PC-3 (cell line): ENCODE measurements around the gene NBAS. TPM values are rescaled to one million over a fixed set of nuclear protein-coding genes. Genes with fewer than 3 reads are reported as not detected.

ENCODE experiments used
- ATAC-seq: fragments of 200-7000 bp; cut with Tn5 transposase; 2 replicates; pipeline ENCODE4 v1.9.1; 2020; ENCODE audit warnings: mild to moderate bottlenecking, moderate library complexity
- BruUV-seq: library from RNA; stranded (reverse); fragments of 400-500 nt; replicated peaks from 2 replicates; lab custom pipeline; 2021; lab: Mats Ljungman, UMichigan
- CTCF ChIA-PET: fragments of 300-600 bp; sonication (Branson Sonifier 250); formaldehyde crosslinking; loops from one replicate; lab custom pipeline; 2022; ENCODE audit warnings: antibody characterized with exemption; lab: Charles Lee
- POLR2A ChIA-PET: fragments of 300-600 bp; sonication (Branson Sonifier 250); formaldehyde crosslinking; loops from one replicate; lab custom pipeline; 2022; ENCODE audit warnings: antibody characterized with exemption; ENCODE audit not compliant: unreplicated experiment; lab: Charles Lee
- DNase-seq: peaks from one replicate; pipeline ENCODE4 v3.0.0-alpha.2; 2015
- H2AFZ ChIP-seq: fragments of 300-600 bp; sonication (generic); 2 replicates; pipeline ENCODE4 v1.6.0; 2016; ENCODE audit warnings: antibody characterized with exemption, low read length
- H3F3A ChIP-seq: fragments of 300-600 bp; sonication (generic); one replicate; pipeline ENCODE4 v1.6.0; 2017; ENCODE audit warnings: antibody characterized with exemption, low read length, control low read depth, mild to moderate bottlenecking; ENCODE audit not compliant: unreplicated experiment
- H3K27ac ChIP-seq: fragments of 300-600 bp; sonication (generic); 2 replicates; pipeline ENCODE4 v1.5.1; 2016; ENCODE audit warnings: mild to moderate bottlenecking, low read length
- H3K27me3 ChIP-seq: fragments of 300-600 bp; sonication (generic); 2 replicates; pipeline ENCODE4 v1.6.1; 2016; ENCODE audit warnings: low read length, mixed read lengths
- H3K36me3 ChIP-seq: fragments of 300-600 bp; sonication (generic); 2 replicates; pipeline ENCODE4 v1.6.1; 2016; ENCODE audit warnings: low read depth, mixed run types, low read length, mixed read lengths
- H3K4me1 ChIP-seq: fragments of 300-600 bp; sonication (generic); 2 replicates; pipeline ENCODE4 v1.5.1; 2016; ENCODE audit warnings: low read length; ENCODE audit not compliant: insufficient read depth
- H3K4me2 ChIP-seq: fragments of 300-600 bp; sonication (generic); 2 replicates; pipeline ENCODE4 v1.6.0; 2016; ENCODE audit warnings: low read length
- H3K4me3 ChIP-seq: fragments of 300-600 bp; sonication (generic); 2 replicates; pipeline ENCODE4 v1.5.1; 2016; ENCODE audit warnings: mild to moderate bottlenecking, low read length, mixed read lengths
- H3K79me2 ChIP-seq: fragments of 300-600 bp; sonication (generic); 2 replicates; pipeline ENCODE4 v1.6.1; 2017; ENCODE audit warnings: low read length, mixed read lengths
- H3K9ac ChIP-seq: fragments of 300-600 bp; sonication (generic); 2 replicates; pipeline ENCODE4 v1.6.0; 2016; ENCODE audit warnings: mild to moderate bottlenecking, low read length
- H3K9me2 ChIP-seq: fragments of 300-600 bp; sonication (generic); replicated peaks from 2 replicates; pipeline ENCODE4 v1.6.1; 2016; ENCODE audit warnings: mixed run types, low read length, mixed read lengths
- H3K9me3 ChIP-seq: fragments of 300-600 bp; sonication (generic); 2 replicates; pipeline ENCODE4 v1.6.1; 2016; ENCODE audit warnings: low read length, mixed read lengths
- H4K20me1 ChIP-seq: fragments of 300-600 bp; sonication (generic); 2 replicates; pipeline ENCODE4 v1.6.1; 2016; ENCODE audit warnings: low read length, mixed read lengths
- EZH2 ChIP-seq: fragments of 300-600 bp; sonication (generic); IDR thresholded peaks from one replicate; pipeline ENCODE4 v1.6.1; 2017; ENCODE audit warnings: antibody characterized with exemption, mild to moderate bottlenecking, low read length; ENCODE audit not compliant: unreplicated experiment
- EZH2phosphoT487 ChIP-seq: fragments of 300-600 bp; sonication (generic); IDR thresholded peaks from 2 replicates; pipeline ENCODE4 v1.6.1; 2018; ENCODE audit warnings: mild to moderate bottlenecking, antibody characterized with exemption, low read length, borderline replicate concordance
- intact Hi-C: fragments of 100-400 bp; cut with micrococcal nuclease; formaldehyde crosslinking; loops from 2 replicates; pipeline ENCODE4 v1.9.0; 2023
- total RNA-seq: library from RNA; depleted of rRNA; stranded (reverse); fragments of >200 nt; gene quantifications from 2 replicates; pipeline ENCODE4 v1.2.3, GENCODE V29; 2014
- TF ChIP-seq, protein P1 (sequence below): fragments of 300-600 bp; sonication (generic); conservative IDR thresholded peaks from 2 replicates; pipeline ENCODE4 v1.5.1; 2017; ENCODE audit warnings: antibody characterized with exemption, low read depth, mild to moderate bottlenecking, low read length

NBAS gene
- total RNA-seq, 1 experiment from 2014 or later, result 37.2 TPM

DNA sequence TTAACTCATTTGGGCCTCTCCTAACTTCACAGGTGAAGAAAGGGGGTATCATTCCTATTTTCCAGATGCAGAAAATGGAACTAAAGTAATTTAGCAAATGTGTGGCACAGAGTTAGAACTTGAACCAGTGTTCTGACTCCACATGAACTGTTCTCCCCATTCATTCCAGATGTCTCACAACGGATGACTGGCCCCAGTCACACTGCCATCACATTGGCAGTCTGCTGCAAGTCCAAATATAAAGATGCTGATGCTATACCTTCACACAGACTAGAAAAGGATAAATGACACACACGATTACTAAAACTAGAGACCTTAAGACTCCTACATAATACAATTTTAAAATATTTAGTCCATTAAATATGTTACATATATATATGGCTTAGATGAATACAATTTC lies 195.7 kb downstream of the NBAS start:
- DNase-seq, result no peak
- Histone ChIP-seq H3K9ac (no peak overlapping the region), H2AFZ (no peak overlapping the region), H3F3A (peaks cover 5% of the 10 kb centered on the region), H3K4me3 (no peak overlapping the region), H3K36me3 (no peaks in the 10 kb centered on the region), H3K79me2 (no peaks in the 10 kb centered on the region), H3K4me1 (peaks cover 19% of the 10 kb centered on the region), H3K27ac (no peak overlapping the region), H3K9me3 (no peaks in the 10 kb centered on the region), H4K20me1 (no peaks in the 10 kb centered on the region), H3K27me3 (no peaks in the 10 kb centered on the region), H3K4me2 (no peak overlapping the region), H3K9me2 (no peaks in the 10 kb centered on the region)
- no peak for ATAC-seq
- intact Hi-C loops, result no loop called here
- ChIA-PET CTCF (no interaction called here), POLR2A (no interaction called here)
- TF ChIP-seq EZH2 (no peak), EZH2phosphoT487 (no peak)
- TF ChIP-seq, protein P1, sequence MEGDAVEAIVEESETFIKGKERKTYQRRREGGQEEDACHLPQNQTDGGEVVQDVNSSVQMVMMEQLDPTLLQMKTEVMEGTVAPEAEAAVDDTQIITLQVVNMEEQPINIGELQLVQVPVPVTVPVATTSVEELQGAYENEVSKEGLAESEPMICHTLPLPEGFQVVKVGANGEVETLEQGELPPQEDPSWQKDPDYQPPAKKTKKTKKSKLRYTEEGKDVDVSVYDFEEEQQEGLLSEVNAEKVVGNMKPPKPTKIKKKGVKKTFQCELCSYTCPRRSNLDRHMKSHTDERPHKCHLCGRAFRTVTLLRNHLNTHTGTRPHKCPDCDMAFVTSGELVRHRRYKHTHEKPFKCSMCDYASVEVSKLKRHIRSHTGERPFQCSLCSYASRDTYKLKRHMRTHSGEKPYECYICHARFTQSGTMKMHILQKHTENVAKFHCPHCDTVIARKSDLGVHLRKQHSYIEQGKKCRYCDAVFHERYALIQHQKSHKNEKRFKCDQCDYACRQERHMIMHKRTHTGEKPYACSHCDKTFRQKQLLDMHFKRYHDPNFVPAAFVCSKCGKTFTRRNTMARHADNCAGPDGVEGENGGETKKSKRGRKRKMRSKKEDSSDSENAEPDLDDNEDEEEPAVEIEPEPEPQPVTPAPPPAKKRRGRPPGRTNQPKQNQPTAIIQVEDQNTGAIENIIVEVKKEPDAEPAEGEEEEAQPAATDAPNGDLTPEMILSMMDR, result no peak
- no TSS peak for BruUV-seq

DNA sequence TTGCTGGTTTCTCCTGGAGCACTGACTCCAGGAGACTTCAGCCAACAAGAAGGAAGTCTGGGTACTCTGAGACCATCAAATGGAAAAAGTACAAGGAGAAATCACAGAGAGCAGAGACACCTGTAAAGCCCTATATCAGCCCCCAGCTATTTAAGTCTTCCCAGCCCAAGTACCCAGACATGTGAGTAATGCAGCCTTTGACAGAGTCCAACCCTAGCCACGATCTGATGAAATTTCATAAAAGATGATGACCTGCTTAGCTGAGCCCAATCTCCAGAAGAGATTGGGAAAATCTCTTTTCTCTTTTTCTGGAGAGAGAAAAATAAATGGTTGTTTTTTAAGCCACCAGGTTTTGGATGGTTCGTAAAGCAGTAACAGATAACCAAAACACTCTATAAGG lies 196.6 kb downstream of the NBAS start:
- Histone ChIP-seq H3K4me2 (no peak overlapping the region), H3K9ac (no peak overlapping the region), H4K20me1 (no peaks in the 10 kb centered on the region), H3K4me1 (peaks cover 27% of the 10 kb centered on the region), H2AFZ (no peak overlapping the region), H3K4me3 (no peak overlapping the region), H3K9me2 (no peaks in the 10 kb centered on the region), H3K27me3 (no peaks in the 10 kb centered on the region), H3F3A (peaks cover 10% of the 10 kb centered on the region), H3K79me2 (no peaks in the 10 kb centered on the region), H3K9me3 (no peaks in the 10 kb centered on the region), H3K36me3 (no peaks in the 10 kb centered on the region), H3K27ac (no peak overlapping the region)
- CTCF ChIA-PET, result no interaction called here
- no peak for DNase-seq
- TF ChIP-seq EZH2phosphoT487 (no peak), EZH2 (no peak)
- TF ChIP-seq, protein P1, result no peak
- intact Hi-C loops, result no loop called here
- POLR2A ChIA-PET, result interaction anchor here (0.7 kb wide), 1 partner anchor 19 kb away, joined by 5 read pairs; no protein-coding TSS in a partner anchor
- BruUV-seq, result no TSS peak
- ATAC-seq, result no peak

DNA sequence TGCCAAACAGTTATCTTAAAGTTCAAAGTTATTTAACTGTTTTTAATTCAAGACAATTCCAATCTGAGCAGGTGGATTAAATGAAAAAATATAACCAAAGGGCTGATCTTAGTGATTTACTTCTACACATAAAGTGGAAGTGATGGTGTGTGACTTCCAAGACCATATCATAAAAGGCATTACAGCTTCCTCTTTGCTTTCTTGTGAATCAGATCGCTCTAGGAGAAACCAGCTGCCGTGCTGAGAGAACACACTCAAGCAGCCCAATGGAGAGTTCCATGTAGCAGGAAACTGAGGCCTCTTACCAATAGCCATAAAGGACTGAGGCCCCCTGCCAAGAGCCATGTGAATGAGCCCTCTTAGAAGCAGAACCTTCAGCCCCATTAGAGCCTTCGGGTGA lies 197.4 kb downstream of the NBAS start:
- H3K4me1 ChIP-seq, result peaks cover 33% of the 10 kb centered on the region
- no peak overlapping the region for H2AFZ ChIP-seq
- no peak overlapping the region for H3K27ac ChIP-seq
- no peaks in the 10 kb centered on the region for H3K9me2 ChIP-seq
- POLR2A ChIA-PET, result no interaction called here
- no peak overlapping the region for H3K4me3 ChIP-seq
- H4K20me1 ChIP-seq, result no peaks in the 10 kb centered on the region
- DNase-seq (no peak), ATAC-seq (no peak)
- no peak overlapping the region for H3K4me2 ChIP-seq
- H3K36me3 ChIP-seq, result no peaks in the 10 kb centered on the region
- peaks cover 10% of the 10 kb centered on the region for H3F3A ChIP-seq
- no peaks in the 10 kb centered on the region for H3K27me3 ChIP-seq
- CTCF ChIA-PET, result no interaction called here
- TF ChIP-seq EZH2phosphoT487 (no peak), EZH2 (no peak)
- TF ChIP-seq, protein P1, result no peak
- intact Hi-C loops, result no loop called here
- no peaks in the 10 kb centered on the region for H3K9me3 ChIP-seq
- BruUV-seq, result no TSS peak
- H3K79me2 ChIP-seq, result no peaks in the 10 kb centered on the region
- H3K9ac ChIP-seq, result no peak overlapping the region
